ENCODE results near the gene VWA3B. TPM values are rescaled to one million over a fixed set of nuclear protein-coding genes. Genes with fewer than 3 reads are reported as not detected.
A peak's percentile ranks its signal among the peaks of the same experiment; 100 is the strongest.

The VWA3B gene
- 0.38 and 4.1 TPM in 2 replicates for total RNA-seq (ENCODE audit: low replicate concordance)
- long read RNA-seq, partial matches to known transcripts = 1 of 1 reads
- long read RNA-seq, other reads (novel, unspliced or antisense) = 0 of 1 reads

- no peak for TF ChIP-seq CTCF (conservative IDR thresholded peaks at IDR 0.05)
- Mint-ChIP-seq H3K36me3 (no peaks in the 10 kb centered on the region), H3K27me3 (peaks cover 58% of the 10 kb centered on the region), H3K4me1 (ENCODE audit: unreplicated experiment) (peaks cover 17% of the 10 kb centered on the region), H3K9me3 (no peaks in the 10 kb centered on the region), H3K4me3 (peak within 1 kb of the TSS; percentile 89), H3K27ac (peak within 1 kb of the TSS; percentile 81)
- peak; percentile 86 for DNase-seq (ENCODE audit: extremely low spot score, unreplicated experiment)
Observed at GRCh38 chr2:98086491-98087446, at the start of gene VWA3B. Gene VWA3B (plus strand): TSS chr2:98087167. CDS start chr2:98093093, 5,926 bp downstream.

GRCh38 chr2:98037206-98037605 lies 49.8 kb upstream of the VWA3B start:
- H3K27me3 Mint-ChIP-seq = no peaks in the 10 kb centered on the region
- no peak for DNase-seq (ENCODE audit: extremely low spot score, unreplicated experiment)
- TF ChIP-seq CTCF (conservative IDR thresholded peaks at IDR 0.05) = no peak
- H3K27ac Mint-ChIP-seq = no peak overlapping the region
- H3K4me1 Mint-ChIP-seq (ENCODE audit: unreplicated experiment) = no peaks in the 10 kb centered on the region
- H3K36me3 Mint-ChIP-seq = no peaks in the 10 kb centered on the region
- no peak overlapping the region for H3K4me3 Mint-ChIP-seq
- no peaks in the 10 kb centered on the region for H3K9me3 Mint-ChIP-seq

- no peaks in the 10 kb centered on the region for H3K36me3 Mint-ChIP-seq
- H3K4me1 Mint-ChIP-seq (ENCODE audit: unreplicated experiment) = no peaks in the 10 kb centered on the region
- H3K9me3 Mint-ChIP-seq = no peaks in the 10 kb centered on the region
- no peak for TF ChIP-seq CTCF (conservative IDR thresholded peaks at IDR 0.05)
- no peak overlapping the region for H3K27ac Mint-ChIP-seq
- no peak overlapping the region for H3K4me3 Mint-ChIP-seq
- no peaks in the 10 kb centered on the region for H3K27me3 Mint-ChIP-seq
- peak; percentile 32 for DNase-seq (ENCODE audit: extremely low spot score, unreplicated experiment)
Observed at GRCh38 chr2:98037666-98038336, 49.2 kb upstream of the VWA3B start.

GRCh38 chr2:98039085-98039756 lies 47.7 kb upstream of the VWA3B start:
- H3K27me3 Mint-ChIP-seq = no peaks in the 10 kb centered on the region
- no peak for TF ChIP-seq CTCF (conservative IDR thresholded peaks at IDR 0.05)
- H3K9me3 Mint-ChIP-seq = peaks cover 8% of the 10 kb centered on the region
- H3K4me3 Mint-ChIP-seq = no peak overlapping the region
- peak; percentile 34 for DNase-seq (ENCODE audit: extremely low spot score, unreplicated experiment)
- H3K27ac Mint-ChIP-seq = no peak overlapping the region
- H3K4me1 Mint-ChIP-seq (ENCODE audit: unreplicated experiment) = no peaks in the 10 kb centered on the region
- no peaks in the 10 kb centered on the region for H3K36me3 Mint-ChIP-seq

- Mint-ChIP-seq H3K4me1 (ENCODE audit: unreplicated experiment) (no peaks in the 10 kb centered on the region), H3K36me3 (no peaks in the 10 kb centered on the region), H3K27ac (no peak overlapping the region), H3K9me3 (peaks cover 18% of the 10 kb centered on the region), H3K4me3 (no peak overlapping the region), H3K27me3 (no peaks in the 10 kb centered on the region)
- DNase-seq (ENCODE audit: extremely low spot score, unreplicated experiment) = peak; percentile 55
- no peak for TF ChIP-seq CTCF (conservative IDR thresholded peaks at IDR 0.05)
Observed at GRCh38 chr2:98040331-98040939, 46.5 kb upstream of the VWA3B start.

Measured in type B pancreatic cell (in vitro differentiated cells).